GM21619 (cell line): ENCODE data around the gene KLHL10.
A peak's percentile ranks its signal among the peaks of the same experiment; 100 is the strongest.
"Not testable (repeated sequence)": the region's sequence is repeated elsewhere in the genome, so short reads cannot be mapped to it uniquely, and the experiment has no call there.

ENCODE experiments used
- ATAC-seq: cut with Tn5 transposase; IDR thresholded peaks from one replicate; pipeline ENCODE4 v1.9.1; 2021; ENCODE audit not compliant: unreplicated experiment

Gene KLHL10

DNA sequence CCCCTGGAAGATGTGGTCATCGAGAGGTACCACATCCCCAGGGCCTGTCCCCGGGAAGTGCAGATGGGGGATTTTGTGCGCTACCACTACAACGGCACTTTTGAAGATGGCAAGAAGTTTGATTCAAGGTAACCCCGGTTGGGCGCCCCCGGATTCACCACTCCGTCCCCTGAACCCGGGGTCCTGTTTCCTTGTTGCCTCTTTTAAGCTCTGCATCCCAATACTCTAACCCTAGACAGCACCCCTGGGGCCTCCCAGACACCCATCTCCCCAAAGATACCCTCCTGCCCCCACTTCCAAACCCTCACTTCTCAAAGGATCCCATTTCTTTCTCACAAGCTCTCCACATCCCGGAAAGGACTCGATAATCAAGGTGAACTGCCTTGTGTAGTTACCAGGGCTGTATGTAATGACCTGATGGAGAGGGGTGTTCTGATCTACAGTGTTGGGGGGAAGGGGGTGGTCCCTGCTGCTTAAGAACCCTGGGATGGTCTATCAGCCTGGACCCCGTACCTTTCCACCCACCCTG, 24.4 kb upstream of the KLHL10 start:
- no peak for ATAC-seq

GRCh38 chr17:41813699-41814124, 23.9 kb upstream of the KLHL10 start:
- no peak for ATAC-seq

DNA sequence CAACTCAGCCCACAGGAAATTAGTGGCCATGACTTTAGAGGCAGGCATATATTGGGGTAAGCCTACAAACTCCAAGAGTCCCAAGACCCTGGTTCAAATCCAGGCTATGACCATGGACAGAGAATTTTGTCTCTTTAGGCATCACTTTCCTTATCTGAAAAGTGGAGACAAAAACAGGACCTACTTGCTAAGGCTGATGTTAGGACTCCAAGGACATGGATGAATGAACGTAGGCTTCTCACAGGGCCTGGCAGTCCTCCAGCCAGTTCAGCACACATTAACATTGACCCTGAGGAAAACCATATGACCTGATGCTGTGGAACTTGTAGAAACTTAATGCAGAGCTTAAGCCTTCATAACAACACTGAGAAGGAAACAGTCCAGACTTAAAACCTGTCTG, 23.4 kb upstream of the KLHL10 start:
- no peak for ATAC-seq

GRCh38 chr17:41816637-41817320, 20.8 kb upstream of the KLHL10 start:
- ATAC-seq = no peak

- no peak for ATAC-seq
These were observed 19.6 kb upstream of the KLHL10 start for GRCh38 chr17:41818024-41818423.

DNA sequence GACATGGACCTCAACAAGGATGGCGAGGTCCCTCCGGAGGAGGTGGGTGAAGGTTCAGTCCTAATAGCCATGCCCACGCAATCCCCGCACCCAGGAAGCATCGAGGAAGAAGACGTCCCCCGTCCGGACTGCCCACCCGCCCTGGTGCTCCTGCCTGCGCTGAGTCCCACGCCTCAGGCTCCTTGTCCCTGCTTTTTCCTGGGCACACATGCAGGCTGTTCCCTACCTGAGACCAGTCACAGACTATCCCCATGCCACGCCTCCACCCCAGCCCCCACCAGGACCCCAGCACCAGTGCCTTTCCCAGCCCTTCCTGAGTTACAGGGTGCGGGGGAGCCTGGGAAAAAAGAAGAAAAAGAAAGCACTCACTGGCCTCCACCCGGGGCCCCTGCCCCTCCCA, 15.8 kb upstream of the KLHL10 start:
- no peak for ATAC-seq

DNA sequence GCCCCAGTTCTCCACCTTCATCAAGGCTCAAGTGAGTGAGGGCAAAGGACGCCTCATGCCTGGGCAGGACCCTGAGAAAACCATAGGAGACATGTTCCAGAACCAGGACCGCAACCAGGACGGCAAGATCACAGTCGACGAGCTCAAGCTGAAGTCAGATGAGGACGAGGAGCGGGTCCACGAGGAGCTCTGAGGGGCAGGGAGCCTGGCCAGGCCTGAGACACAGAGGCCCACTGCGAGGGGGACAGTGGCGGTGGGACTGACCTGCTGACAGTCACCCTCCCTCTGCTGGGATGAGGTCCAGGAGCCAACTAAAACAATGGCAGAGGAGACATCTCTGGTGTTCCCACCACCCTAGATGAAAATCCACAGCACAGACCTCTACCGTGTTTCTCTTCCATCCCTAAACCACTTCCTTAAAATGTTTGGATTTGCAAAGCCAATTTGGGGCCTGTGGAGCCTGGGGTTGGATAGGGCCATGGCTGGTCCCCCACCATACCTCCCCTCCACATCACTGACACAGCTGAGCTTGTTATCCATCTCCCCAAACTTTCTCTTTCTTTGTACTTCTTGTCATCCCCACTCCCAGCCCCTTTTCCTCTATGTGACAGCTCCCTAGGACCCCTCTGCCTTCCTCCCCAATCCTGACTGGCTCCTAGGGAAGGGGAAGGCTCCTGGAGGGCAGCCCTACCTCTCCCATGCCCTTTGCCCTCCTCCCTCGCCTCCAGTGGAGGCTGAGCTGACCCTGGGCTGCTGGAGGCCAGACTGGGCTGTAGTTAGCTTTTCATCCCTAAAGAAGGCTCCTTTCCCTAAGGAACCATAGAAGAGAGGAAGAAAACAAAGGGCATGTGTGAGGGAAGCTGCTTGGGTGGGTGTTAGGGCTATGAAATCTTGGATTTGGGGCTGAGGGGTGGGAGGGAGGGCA, 15.1 kb upstream of the KLHL10 start:
- ATAC-seq = no peak

DNA sequence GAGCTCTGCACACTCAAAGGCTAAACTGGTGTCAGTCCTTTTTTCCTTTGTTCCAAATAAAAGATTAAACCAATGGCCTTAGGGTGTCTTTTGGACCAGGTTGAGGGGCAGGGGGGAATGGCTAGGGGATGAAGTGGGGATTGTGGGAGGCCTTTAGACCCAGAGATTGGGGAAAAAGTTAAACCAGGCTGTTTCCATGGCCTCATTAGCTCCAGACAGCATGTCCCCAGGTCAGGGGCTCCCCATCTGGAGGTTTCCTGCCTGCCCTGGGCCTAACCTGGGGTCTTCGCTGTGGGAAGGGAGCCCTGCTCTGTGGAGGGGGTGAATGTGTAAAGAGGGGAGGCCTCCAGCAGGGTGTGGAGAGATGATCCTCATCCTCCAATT, 14.5 kb upstream of the KLHL10 start:
- ATAC-seq = no peak

DNA sequence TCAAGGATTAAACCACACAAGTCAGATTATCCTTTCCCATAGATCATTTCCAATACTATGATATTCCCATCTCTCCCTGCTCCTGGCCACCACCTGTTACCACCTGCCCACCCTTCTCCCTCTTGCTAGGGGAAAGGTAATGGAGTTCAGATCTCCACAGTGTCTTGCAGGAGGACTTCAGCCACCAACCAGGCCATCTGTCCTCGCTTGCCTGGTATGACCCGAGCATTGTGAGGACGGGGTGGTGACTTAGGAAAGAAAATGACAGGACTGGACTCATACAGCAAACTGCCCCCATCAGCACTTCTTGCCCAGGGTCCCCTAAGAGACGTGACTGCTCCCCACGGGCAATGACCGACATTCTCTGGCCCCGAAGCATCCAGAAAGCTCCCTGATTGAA, 14.0 kb upstream of the KLHL10 start:
- no peak for ATAC-seq

DNA sequence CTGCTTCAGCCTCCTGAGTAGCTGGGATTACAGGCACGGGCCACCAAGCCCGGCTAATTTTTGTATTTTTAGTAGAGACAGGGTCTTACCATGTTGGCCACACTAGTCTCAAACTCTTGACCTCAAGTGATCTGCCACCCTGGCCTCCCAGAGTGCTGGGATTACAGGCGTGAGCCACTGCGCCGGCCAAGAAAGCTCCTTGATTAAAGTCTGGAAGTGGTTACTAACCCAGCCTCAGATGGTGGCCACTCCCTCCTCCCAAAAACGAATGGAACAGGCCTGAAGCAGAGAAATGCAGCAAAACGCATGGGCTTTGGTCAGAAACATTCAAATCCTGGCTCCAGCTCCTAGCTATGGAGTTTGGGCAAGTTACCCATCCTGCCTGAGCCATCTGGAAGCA, 13.5 kb upstream of the KLHL10 start:
- ATAC-seq = no peak

- no peak for ATAC-seq
These were observed 12.3 kb upstream of the KLHL10 start for GRCh38 chr17:41825175-41825845.

DNA sequence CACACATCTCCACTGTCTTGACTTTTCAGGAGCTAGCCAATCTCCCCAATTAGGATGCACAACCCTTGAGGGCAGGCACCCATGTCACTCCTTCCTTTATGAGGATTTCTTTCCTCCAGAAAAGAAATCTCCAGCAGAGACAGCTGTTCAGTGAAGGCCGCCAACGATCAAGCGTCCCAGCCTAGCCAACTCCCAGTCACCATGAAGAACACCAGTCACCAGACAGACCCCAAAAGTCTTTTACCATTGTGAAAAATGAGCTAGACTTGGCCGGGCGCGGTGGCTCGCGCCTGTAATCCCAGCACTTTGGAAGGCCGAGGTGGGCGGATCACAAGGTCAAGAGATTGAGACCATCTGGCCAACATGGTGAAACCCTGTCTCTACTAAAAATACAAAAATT, 7.7 kb upstream of the KLHL10 start:
- not testable (repeated sequence) for ATAC-seq

DNA sequence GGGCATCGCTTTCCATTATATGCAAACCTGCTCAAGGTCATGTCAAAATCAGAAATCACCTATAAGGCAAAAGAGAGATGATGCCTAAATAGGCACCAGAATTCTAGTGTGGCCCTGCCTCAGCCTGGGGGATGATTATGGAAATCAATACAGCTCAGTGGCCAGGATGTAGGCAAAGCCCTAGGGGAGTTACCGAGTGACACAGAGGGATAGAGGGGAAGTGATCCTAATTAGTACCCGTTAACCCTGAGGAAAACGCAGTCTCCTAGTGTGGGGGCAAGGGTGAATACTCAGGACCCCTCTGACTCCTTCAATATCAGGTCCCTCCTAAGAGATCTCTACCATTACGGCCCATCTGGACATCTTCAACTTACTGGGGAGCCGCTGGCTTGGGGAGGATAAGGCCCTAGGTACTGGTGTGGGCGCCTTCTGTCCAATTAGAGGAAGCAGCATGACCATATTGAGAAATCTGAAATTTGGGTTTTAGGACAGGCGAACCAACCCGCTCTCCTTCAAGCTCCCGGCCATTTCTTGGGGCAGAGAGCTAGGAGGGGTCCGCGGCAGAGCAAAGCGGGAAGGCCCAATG, 2.3 kb upstream of the KLHL10 start:
- peak; percentile 33 for ATAC-seq

DNA sequence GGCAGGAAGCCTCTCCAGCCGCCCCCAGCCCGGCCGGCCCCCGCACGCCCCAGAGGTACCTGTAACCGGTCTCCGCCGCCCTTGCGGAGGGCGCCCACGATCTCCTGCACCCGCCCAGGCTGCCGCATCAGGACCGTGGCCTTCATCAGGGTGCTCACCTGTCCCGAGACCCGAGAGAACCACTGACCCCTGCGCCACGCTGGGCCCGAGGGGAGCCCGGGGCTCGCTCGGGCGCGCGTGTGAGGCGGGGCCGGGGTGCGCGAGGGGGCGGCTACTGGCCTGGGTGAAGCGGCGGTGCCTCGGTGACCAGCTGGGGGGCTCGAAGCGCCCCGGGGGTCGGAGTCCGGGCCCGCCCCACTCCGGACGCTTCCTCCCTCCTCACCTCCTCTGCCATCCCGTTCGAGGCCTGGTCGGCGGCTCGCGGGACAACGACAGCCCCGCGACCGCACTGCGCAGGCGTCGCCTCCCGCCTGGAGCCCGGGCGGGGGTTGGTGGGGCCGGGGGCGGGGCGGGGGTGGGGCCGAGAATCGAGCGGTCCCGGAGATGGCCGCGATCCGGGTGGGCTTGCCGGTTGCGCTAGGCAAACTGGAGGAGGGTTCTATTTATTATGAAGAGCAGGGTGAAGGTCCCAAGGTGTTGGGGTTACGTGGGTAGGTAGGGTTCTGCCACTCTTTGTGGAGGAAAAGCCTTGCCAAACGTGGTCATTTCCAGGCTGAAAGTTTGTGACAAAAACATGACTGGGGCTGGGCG, 1.6 kb upstream of the KLHL10 start, which contains the start of gene NT5C3B:
Gene NT5C3B (minus strand): TSS at position 433 of the 750 bp plus-strand sequence. CDS start 39 bp downstream, at position 394.
- peak; percentile 59 for ATAC-seq

GRCh38 chr17:41836550-41837196, 952 bp upstream of the KLHL10 start:
- ATAC-seq = no peak

DNA sequence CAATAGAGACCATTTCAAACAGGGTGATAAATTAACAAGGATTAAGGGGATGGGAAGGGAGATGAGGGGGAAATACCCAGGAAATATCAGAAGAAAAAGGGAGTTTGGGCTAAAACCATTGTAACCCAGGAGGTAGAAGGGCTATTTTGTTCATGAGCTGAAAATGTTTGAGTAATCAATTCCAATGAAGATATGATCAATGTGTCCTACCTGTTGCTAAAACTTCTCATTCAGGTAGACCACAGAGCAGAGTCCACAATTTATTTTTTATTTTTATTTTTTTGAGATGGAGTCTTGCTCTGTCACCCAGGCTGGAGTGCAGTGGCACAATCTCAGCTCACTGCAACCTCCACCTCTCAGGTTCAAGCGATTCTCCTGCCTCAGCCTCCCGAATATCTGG, 1.8 kb downstream of the KLHL10 start:
- not testable (repeated sequence) for ATAC-seq

GRCh38 chr17:41840781-41841180, 3.2 kb downstream of the KLHL10 start:
- not testable (repeated sequence) for ATAC-seq

DNA sequence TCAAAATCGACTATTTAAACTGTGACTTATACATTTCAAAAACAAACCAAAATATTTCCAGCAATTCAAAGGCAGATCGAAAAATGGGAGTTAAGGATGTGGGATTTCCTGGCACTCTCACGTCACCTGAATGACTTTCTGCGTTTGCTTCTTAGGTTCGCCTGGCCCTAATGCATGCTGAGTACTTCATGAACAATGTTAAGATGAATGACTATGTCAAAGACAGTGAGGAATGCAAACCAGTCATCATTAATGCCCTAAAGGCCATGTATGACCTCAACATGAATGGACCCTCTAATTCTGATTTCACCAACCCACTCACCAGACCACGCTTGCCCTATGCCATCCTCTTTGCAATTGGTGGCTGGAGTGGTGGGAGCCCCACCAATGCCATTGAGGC, 7.3 kb downstream of the KLHL10 start:
- ATAC-seq = no peak

DNA sequence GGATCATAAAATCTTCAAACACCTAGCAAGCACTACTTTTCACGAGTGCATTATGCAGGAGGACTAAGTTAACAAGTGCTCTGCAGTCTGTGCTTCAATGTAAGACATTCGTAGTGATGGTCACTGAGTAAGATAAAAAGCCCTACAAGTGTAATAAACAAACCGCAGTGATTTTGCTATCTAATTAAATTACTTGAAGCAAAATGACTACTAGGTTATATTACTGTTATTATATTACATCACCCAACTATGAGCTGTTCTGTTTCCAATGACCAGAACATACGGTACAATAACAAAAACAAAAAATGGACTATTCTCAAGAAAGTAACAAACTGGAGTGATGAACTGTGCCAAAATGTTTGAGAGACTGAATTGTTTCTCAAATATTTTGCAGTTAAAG, 11.2 kb downstream of the KLHL10 start:
- ATAC-seq = no peak
